PC-9 (cell line): ENCODE data around the gene YPEL5.

Experiments used
- CTCF ChIP-seq: fragments of 200-600 bp; sonication (generic); conservative IDR thresholded peaks from 2 replicates; pipeline ENCODE4 v1.6.1; 2017; ENCODE audit warnings: mixed run types, antibody characterized with exemption, mild to moderate bottlenecking, moderate library complexity
- EZH2 ChIP-seq: fragments of 200-600 bp; sonication (generic); IDR thresholded peaks from 2 replicates; pipeline ENCODE4 v1.8.0; 2017; ENCODE audit warnings: antibody characterized with exemption, low read depth

GRCh38 chr2:30159766-30160165 is 13.0 kb downstream of the YPEL5 start:
- TF ChIP-seq CTCF (no peak), EZH2 (no peak)
